Measurements from ENCODE around the gene EP300. TPM values are rescaled to one million over a fixed set of nuclear protein-coding genes. Genes with fewer than 3 reads are reported as not detected.

EP300 gene
- polyA plus RNA-seq, 1 experiment: 19.6 TPM

DNA sequence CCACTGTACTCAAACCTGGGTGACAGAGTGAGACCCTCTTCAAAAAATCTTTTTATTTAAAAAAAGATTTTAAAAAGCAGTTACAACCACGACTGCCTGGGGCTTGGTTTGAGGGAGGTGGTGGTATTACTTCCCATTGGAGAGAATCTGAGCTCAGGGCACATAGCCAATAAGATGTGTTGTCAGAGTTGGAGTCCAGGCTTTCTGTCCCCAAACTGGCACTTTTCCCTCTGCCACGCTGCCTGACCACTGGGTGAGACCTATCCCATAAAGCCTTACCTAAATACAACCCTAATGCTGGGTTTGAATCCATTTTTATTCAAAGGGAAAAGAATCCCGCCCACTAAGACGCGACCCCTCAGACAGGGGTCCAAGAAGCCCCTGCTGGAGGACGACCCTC, 136.8 kb downstream of the EP300 start:
- Histone ChIP-seq H3K4me3 (ENCODE audit: low read depth, low read length) (no peak overlapping the region), H3K9me3 (ENCODE audit: control insufficient read depth, insufficient read depth, low read length) (no peaks in the 10 kb centered on the region), H3K27me3 (ENCODE audit: control insufficient read depth, insufficient read depth, low read length) (no peaks in the 10 kb centered on the region), H3K27ac (ENCODE audit: low read depth, low read length) (no peak overlapping the region)
- ChIA-PET POLR2A (no interaction called here), CTCF (interaction anchor here (0.6 to 1.6 kb wide), 2 partner anchors 102 to 289 kb away, joined by 3 to 5 read pairs; no protein-coding TSS in a partner anchor)
- TF ChIP-seq CTCF (IDR thresholded peaks at IDR 0.05; ENCODE audit: low read depth, low read length): no peak
- DNase-seq (ENCODE audit: low read depth, low spot score): no peak

Small RNA genes within 50 kb of the gene (small RNA-seq; reads per million reads assigned to genes)
- gene RF00019 (ENCODE audit: insufficient read length, low read depth) (not detected), gene RNU6-375P (ENCODE audit: insufficient read length, low read depth) (not detected)

Other genes with a start within 250 kb of the EP300 start
- 193 and 271 TPM in 2 replicates for gene ST13, start 236.0 kb upstream of the EP300 start, polyA plus RNA-seq (2011; rRNA removed)
- gene XPNPEP3, start 235.4 kb upstream of the EP300 start, polyA plus RNA-seq (2011; rRNA removed): 22.7 and 26.3 TPM in 2 replicates
- not detected in 2 replicates for gene DNAJB7, start 230.5 kb upstream of the EP300 start, polyA plus RNA-seq (2011; rRNA removed)
- 71.7 and 104 TPM in 2 replicates for gene RBX1, start 141.2 kb upstream of the EP300 start, polyA plus RNA-seq (2011; rRNA removed)
- 19.1 and 19.8 TPM in 2 replicates for gene L3MBTL2, start 112.7 kb downstream of the EP300 start, polyA plus RNA-seq (2011; rRNA removed)
- gene CHADL, start 148.3 kb downstream of the EP300 start, polyA plus RNA-seq (2011; rRNA removed): 0.24 and 0.65 TPM in 2 replicates
- gene RANGAP1, start 193.6 kb downstream of the EP300 start, polyA plus RNA-seq (2011; rRNA removed): 75.8 and 94.9 TPM in 2 replicates
- 55.3 and 68.7 TPM in 2 replicates for gene ZC3H7B, start 208.9 kb downstream of the EP300 start, polyA plus RNA-seq (2011; rRNA removed)

Measured in AG04450 (cell line).